ENCODE measurements around the gene KIAA2012. TPM values are rescaled to one million over a fixed set of nuclear protein-coding genes. Genes with fewer than 3 reads are reported as not detected.
"Not testable (repeated sequence)": the region's sequence is repeated elsewhere in the genome, so short reads cannot be mapped to it uniquely, and the experiment has no call there.

Gene KIAA2012
- total RNA-seq, 2 experiments from 2014 or later, result not detected

DNA sequence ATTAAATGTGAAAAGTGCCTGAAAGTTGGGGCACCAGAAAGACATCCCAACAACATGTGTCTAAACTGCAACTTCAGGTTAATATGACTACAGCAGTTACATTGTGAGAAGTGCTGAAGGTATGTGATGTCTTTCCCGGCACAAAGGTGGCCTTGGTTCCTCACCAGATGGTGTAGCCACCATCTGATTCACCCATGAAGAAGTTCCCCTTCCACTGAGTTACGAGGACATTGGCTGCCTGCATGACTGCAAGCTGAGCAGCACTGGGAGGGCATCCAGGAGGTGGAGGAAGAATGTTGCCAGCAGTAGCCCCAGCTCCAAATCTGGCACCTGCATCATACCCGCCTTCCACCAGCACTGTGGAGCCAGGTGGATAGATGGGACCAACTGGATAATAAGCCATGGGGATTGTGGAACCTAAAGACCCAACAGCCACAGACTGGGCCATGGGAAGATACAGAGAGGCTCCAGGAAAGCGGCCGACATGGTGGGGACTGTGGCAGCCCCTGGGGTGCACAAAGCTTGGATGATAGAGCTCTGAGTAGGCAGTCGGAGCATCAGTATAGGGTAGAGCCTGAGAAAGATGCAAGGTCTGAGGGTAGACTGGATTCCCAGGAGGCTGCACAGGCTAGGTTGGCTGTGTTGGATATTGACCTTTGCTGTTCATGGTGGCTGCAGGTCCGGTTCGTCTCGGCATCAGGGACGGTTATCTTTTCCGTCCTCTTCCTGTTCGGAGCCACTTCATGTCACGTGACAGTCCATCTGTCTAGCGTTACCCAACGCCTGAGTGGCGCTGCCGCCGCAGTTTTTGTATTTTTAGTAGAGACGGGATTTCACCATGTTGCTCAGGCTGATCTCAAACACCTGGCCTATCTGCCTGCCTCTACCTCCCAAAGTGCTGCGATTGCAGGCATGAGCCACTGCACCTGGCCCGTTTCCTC, 128.4 kb downstream of the KIAA2012 start:
- Mint-ChIP-seq H3K4me3 (no peak overlapping the region), H3K27ac (no peak overlapping the region), H3K9me3 (no peaks in the 10 kb centered on the region), H3K36me3 (ENCODE audit: low read depth) (peaks cover 10% of the 10 kb centered on the region), H3K27me3 (ENCODE audit: low read depth) (peaks cover 4% of the 10 kb centered on the region), H3K4me1 (ENCODE audit: low read depth) (no peaks in the 10 kb centered on the region)
- DNase-seq, result no peak
- CTCF ChIA-PET, result no interaction called here
- intact Hi-C loops (cut with micrococcal nuclease), result no loop called here

GRCh38 chr2:202203348-202203747, 130.3 kb downstream of the KIAA2012 start:
- CTCF ChIA-PET, result no interaction called here
- no peaks in the 10 kb centered on the region for H3K9me3 Mint-ChIP-seq
- intact Hi-C loops (cut with micrococcal nuclease), result no loop called here
- DNase-seq, result no peak
- H3K36me3 Mint-ChIP-seq (ENCODE audit: low read depth), result peaks cover 18% of the 10 kb centered on the region
- no peaks in the 10 kb centered on the region for H3K4me1 Mint-ChIP-seq (ENCODE audit: low read depth)
- H3K27me3 Mint-ChIP-seq (ENCODE audit: low read depth), result no peaks in the 10 kb centered on the region
- H3K4me3 Mint-ChIP-seq, result no peak overlapping the region
- H3K27ac Mint-ChIP-seq, result no peak overlapping the region

DNA sequence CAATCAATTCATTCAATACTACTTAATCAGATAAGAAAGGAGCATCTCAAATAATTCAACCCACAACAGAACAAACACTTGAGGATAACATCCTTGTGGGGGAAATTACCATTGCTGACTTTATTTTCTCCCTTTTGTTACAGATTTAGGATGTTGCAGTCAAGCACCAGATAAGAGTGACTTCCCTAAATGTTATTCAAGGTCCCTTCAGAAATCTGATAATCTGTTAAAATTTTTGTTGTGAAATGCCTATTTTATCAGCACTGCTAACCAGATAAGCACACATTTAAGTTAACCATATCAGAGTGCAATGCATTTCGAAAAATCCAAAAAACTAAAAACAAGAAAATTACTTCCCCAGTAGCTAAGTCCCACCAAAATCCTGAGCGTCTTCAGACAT, 131.8 kb downstream of the KIAA2012 start:
- no peaks in the 10 kb centered on the region for H3K27me3 Mint-ChIP-seq (ENCODE audit: low read depth)
- intact Hi-C loops (cut with micrococcal nuclease), result no loop called here
- DNase-seq, result no peak
- H3K4me3 Mint-ChIP-seq, result no peak overlapping the region
- CTCF ChIA-PET, result interaction anchor here (0.6 kb wide), 1 partner anchor 306 kb away, joined by 4 read pairs; no protein-coding TSS in a partner anchor
- H3K36me3 Mint-ChIP-seq (ENCODE audit: low read depth), result peaks cover 20% of the 10 kb centered on the region
- H3K9me3 Mint-ChIP-seq, result no peaks in the 10 kb centered on the region
- H3K4me1 Mint-ChIP-seq (ENCODE audit: low read depth), result no peaks in the 10 kb centered on the region
- no peak overlapping the region for H3K27ac Mint-ChIP-seq

DNA sequence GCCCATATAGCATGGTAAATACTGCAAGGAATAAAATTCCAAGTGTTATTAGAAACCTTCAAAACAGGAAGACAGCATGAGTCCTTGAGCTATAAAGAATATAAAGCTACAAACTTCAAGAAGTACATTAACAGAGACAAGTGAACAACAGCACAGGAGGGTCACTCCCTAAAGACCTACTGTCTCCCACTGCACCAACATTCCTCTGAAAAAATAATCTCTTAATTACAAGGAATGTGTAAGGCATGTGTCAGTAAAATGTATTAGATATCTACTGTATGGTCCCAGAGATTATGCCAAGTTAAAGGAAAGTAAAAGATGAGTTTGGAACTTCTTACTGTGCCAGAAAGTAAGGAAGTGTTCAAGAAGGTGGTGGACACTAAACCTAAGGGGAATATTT, 135.5 kb downstream of the KIAA2012 start:
- DNase-seq, result no peak
- Mint-ChIP-seq H3K36me3 (ENCODE audit: low read depth) (peaks cover 21% of the 10 kb centered on the region), H3K4me3 (no peak overlapping the region), H3K27me3 (ENCODE audit: low read depth) (no peaks in the 10 kb centered on the region), H3K9me3 (no peaks in the 10 kb centered on the region), H3K27ac (no peak overlapping the region), H3K4me1 (ENCODE audit: low read depth) (no peaks in the 10 kb centered on the region)
- intact Hi-C loops (cut with micrococcal nuclease), result no loop called here
- CTCF ChIA-PET, result interaction anchor here (0.6 to 0.7 kb wide), 2 partner anchors 94 to 168 kb away, joined by 3 to 4 read pairs; no protein-coding TSS in a partner anchor

- no peak for DNase-seq
- Mint-ChIP-seq H3K27me3 (ENCODE audit: low read depth) (no peaks in the 10 kb centered on the region), H3K9me3 (no peaks in the 10 kb centered on the region), H3K4me3 (no peak overlapping the region), H3K27ac (no peak overlapping the region), H3K36me3 (ENCODE audit: low read depth) (peaks cover 14% of the 10 kb centered on the region), H3K4me1 (ENCODE audit: low read depth) (peaks cover 1% of the 10 kb centered on the region)
- CTCF ChIA-PET, result interaction anchor here (0.7 kb wide), 1 partner anchor 64 kb away, joined by 5 read pairs; no protein-coding TSS in a partner anchor
- intact Hi-C loops (cut with micrococcal nuclease), result no loop called here
These were observed 142.1 kb downstream of the KIAA2012 start for GRCh38 chr2:202215179-202215578.

GRCh38 chr2:202221873-202222272, 148.8 kb downstream of the KIAA2012 start:
- CTCF ChIA-PET, result interaction anchor here (0.9 kb wide), 1 partner anchor 85 kb away, joined by 4 read pairs; no protein-coding TSS in a partner anchor
- Mint-ChIP-seq H3K27ac (no peak overlapping the region), H3K9me3 (no peaks in the 10 kb centered on the region), H3K4me3 (no peak overlapping the region), H3K27me3 (ENCODE audit: low read depth) (no peaks in the 10 kb centered on the region), H3K4me1 (ENCODE audit: low read depth) (peaks cover 25% of the 10 kb centered on the region), H3K36me3 (ENCODE audit: low read depth) (peaks cover 30% of the 10 kb centered on the region)
- no peak for DNase-seq
- intact Hi-C loops (cut with micrococcal nuclease), result no loop called here

- intact Hi-C loops (cut with micrococcal nuclease), result loop anchor here (1.0 to 2.0 kb wide), 4 partner anchors 27 to 138 kb away; partner anchors contain the start of genes BMPR2 and NOP58
- Mint-ChIP-seq H3K27ac (peak overlapping the region; percentile 86), H3K36me3 (ENCODE audit: low read depth) (no peaks in the 10 kb centered on the region), H3K4me3 (peak overlapping the region; percentile 97), H3K27me3 (ENCODE audit: low read depth) (no peaks in the 10 kb centered on the region), H3K9me3 (no peaks in the 10 kb centered on the region), H3K4me1 (ENCODE audit: low read depth) (peaks cover 38% of the 10 kb centered on the region)
- DNase-seq, result peak; percentile 44
- CTCF ChIA-PET, result interaction anchor here (0.7 kb wide), 2 partner anchors 34 to 270 kb away, joined by 3 to 4 read pairs; no protein-coding TSS in a partner anchor
These were observed 164.8 kb downstream of the KIAA2012 start for GRCh38 chr2:202237787-202238233.

- peak within 1 kb of the TSS; percentile 97 for H3K4me3 Mint-ChIP-seq
- CTCF ChIA-PET, result interaction anchor here (1.0 kb wide), 1 partner anchor 26 kb away, joined by 3 read pairs; no protein-coding TSS in a partner anchor
- peaks cover 31% of the 10 kb centered on the region for H3K4me1 Mint-ChIP-seq (ENCODE audit: low read depth)
- intact Hi-C loops (cut with micrococcal nuclease), result loop anchor here (1.0 to 2.0 kb wide), 4 partner anchors 27 to 138 kb away; partner anchors contain the start of genes BMPR2 and NOP58
- no peaks in the 10 kb centered on the region for H3K27me3 Mint-ChIP-seq (ENCODE audit: low read depth)
- H3K27ac Mint-ChIP-seq, result peak within 1 kb of the TSS; percentile 91
- DNase-seq, result peak; percentile 97
- no peaks in the 10 kb centered on the region for H3K36me3 Mint-ChIP-seq (ENCODE audit: low read depth)
- H3K9me3 Mint-ChIP-seq, result no peaks in the 10 kb centered on the region
These were observed 165.5 kb downstream of the KIAA2012 start, which contains the start of gene SUMO1 for GRCh38 chr2:202238234-202239197. TSS of gene SUMO1 (minus strand) at chr2:202238597. CDS start at chr2:202238451, 146 bp downstream.

DNA sequence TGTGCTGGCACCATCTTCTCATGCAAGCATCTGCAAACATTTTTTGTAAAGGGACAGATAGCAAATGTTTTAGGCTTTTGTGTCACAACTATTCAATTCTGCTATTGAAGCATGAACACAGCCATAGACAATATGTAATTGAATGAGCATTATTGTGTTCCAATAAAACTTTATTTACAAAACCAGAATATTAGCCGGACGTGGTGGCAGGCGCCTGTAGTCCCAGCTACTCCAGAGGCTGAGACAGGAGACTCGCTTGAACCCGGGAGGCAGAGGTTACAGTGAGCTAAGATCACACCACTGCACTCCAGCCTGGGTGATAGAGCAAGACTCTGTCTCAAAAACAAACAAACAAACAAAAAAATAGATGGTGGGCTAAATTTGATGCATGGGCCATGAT, 174.7 kb downstream of the KIAA2012 start:
- H3K4me3 Mint-ChIP-seq; H3K4me1 Mint-ChIP-seq (ENCODE audit: low read depth); H3K27ac Mint-ChIP-seq; H3K36me3 Mint-ChIP-seq (ENCODE audit: low read depth); H3K9me3 Mint-ChIP-seq; DNase-seq; H3K27me3 Mint-ChIP-seq (ENCODE audit: low read depth); intact Hi-C loops (cut with micrococcal nuclease): not testable (repeated sequence)
- CTCF ChIA-PET, result interaction anchor here (0.5 to 0.6 kb wide), 2 partner anchors 10 to 16 kb away, joined by 3 to 4 read pairs; no protein-coding TSS in a partner anchor

DNA sequence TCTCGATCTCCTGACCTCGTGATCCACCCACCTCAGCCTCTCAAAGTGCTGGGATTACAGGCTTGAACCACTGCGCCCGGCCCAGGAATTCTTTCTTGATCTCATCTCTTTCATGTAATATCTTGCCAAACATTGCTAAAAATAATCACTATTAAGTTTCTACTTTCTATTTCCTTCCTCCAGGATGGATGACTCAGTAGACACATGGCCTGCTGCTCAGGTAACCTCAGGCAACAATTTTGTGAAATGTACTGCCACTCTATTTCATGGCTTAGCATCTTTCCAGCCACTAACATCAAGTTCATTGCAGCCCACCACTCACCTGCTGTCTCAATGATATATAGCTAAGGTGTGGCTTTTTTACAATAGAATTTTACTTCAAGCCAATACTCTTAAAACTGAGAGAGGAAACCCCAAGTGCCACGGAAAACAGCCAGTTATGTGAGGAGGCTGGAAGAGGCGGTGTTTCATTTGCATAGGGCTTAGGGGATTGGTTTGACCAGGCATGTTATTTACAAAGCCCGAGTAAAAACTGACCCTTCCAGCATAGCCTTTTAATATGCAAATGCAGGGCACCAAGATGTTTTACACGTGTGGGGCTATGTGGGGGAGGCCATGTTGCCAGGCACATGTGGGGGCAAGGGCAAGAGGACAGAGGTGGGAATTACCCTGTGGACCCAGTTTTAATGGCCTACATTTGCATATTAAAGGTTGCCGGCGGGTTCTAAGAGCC, 176.6 kb downstream of the KIAA2012 start:
- peaks cover 2% of the 10 kb centered on the region for H3K27me3 Mint-ChIP-seq (ENCODE audit: low read depth)
- H3K27ac Mint-ChIP-seq, result no peak overlapping the region
- no peak overlapping the region for H3K4me3 Mint-ChIP-seq
- no peaks in the 10 kb centered on the region for H3K9me3 Mint-ChIP-seq
- intact Hi-C loops (cut with micrococcal nuclease), result no loop called here
- CTCF ChIA-PET, result no interaction called here
- DNase-seq, result no peak
- peaks cover 9% of the 10 kb centered on the region for H3K4me1 Mint-ChIP-seq (ENCODE audit: low read depth)
- no peaks in the 10 kb centered on the region for H3K36me3 Mint-ChIP-seq (ENCODE audit: low read depth)

- intact Hi-C loops (cut with micrococcal nuclease), result no loop called here
- peaks cover 9% of the 10 kb centered on the region for H3K4me1 Mint-ChIP-seq (ENCODE audit: low read depth)
- H3K36me3 Mint-ChIP-seq (ENCODE audit: low read depth), result no peaks in the 10 kb centered on the region
- no peak overlapping the region for H3K4me3 Mint-ChIP-seq
- DNase-seq, result no peak
- peaks cover 2% of the 10 kb centered on the region for H3K27me3 Mint-ChIP-seq (ENCODE audit: low read depth)
- H3K9me3 Mint-ChIP-seq, result no peaks in the 10 kb centered on the region
- no peak overlapping the region for H3K27ac Mint-ChIP-seq
- CTCF ChIA-PET, result no interaction called here
These were observed 178.4 kb downstream of the KIAA2012 start for GRCh38 chr2:202251494-202251893.

Data from activated naive CD4-positive, alpha-beta T cell treated with anti-CD3 and anti-CD28 coated beads for 36 hours (primary cell).